Panc1 (cell line): ENCODE measurements around the gene ADGRA1.
"Not testable (repeated sequence)": the region's sequence is repeated elsewhere in the genome, so short reads cannot be mapped to it uniquely, and the experiment has no call there.

Experiments used
- POLR2AphosphoS5 ChIP-seq: IDR thresholded peaks from 2 replicates; pipeline ENCODE4 v1.6.1; 2012; ENCODE audit warnings: mild to moderate bottlenecking, low read depth, low read length, moderate library complexity
- TF ChIP-seq, protein P1 (sequence below): fragments of 450-650 bp; IDR thresholded peaks from 2 replicates; pipeline ENCODE4 v1.5.1; 2017; ENCODE audit warnings: mild to moderate bottlenecking

- TF ChIP-seq, protein P1, sequence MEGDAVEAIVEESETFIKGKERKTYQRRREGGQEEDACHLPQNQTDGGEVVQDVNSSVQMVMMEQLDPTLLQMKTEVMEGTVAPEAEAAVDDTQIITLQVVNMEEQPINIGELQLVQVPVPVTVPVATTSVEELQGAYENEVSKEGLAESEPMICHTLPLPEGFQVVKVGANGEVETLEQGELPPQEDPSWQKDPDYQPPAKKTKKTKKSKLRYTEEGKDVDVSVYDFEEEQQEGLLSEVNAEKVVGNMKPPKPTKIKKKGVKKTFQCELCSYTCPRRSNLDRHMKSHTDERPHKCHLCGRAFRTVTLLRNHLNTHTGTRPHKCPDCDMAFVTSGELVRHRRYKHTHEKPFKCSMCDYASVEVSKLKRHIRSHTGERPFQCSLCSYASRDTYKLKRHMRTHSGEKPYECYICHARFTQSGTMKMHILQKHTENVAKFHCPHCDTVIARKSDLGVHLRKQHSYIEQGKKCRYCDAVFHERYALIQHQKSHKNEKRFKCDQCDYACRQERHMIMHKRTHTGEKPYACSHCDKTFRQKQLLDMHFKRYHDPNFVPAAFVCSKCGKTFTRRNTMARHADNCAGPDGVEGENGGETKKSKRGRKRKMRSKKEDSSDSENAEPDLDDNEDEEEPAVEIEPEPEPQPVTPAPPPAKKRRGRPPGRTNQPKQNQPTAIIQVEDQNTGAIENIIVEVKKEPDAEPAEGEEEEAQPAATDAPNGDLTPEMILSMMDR, result not testable (repeated sequence)
- not testable (repeated sequence) for TF ChIP-seq POLR2AphosphoS5
These were observed 87.9 kb downstream of the ADGRA1 start for GRCh38 chr10:133175624-133176023.
